ENCODE results near the gene KSR1. TPM values are rescaled to one million over a fixed set of nuclear protein-coding genes. Genes with fewer than 3 reads are reported as not detected.
"Not testable (repeated sequence)": the region's sequence is repeated elsewhere in the genome, so short reads cannot be mapped to it uniquely, and the experiment has no call there.

Gene KSR1
- total and polyA plus RNA-seq, 3 donors from 2014 or later = 44.8 to 80.7 (median 63.7) TPM

- no peaks in the 10 kb centered on the region for H3K4me1 ChIP-seq
- no peak overlapping the region for H3K27ac ChIP-seq
- no peaks in the 10 kb centered on the region for H3K27me3 ChIP-seq
- 27 to 42% methylated on average over 26 to 34 of the region's 34 CpGs for WGBS, 2 donors
- H3K4me3 ChIP-seq = peak overlapping the region in 1 of 2 donors; percentile 10
- TF ChIP-seq POLR2A (IDR thresholded peaks at IDR 0.05) (no peak), CTCF (IDR thresholded peaks at IDR 0.05) (peak; percentile 85 to 95 (median 91))
- H3K9me3 ChIP-seq = no peaks in the 10 kb centered on the region
- DNase-seq = peak; percentile 84
- H3K36me3 ChIP-seq (ENCODE audit: low read depth, missing control alignments) = no peaks in the 10 kb centered on the region
- intact Hi-C loops (cut with DNase I; ENCODE audit: low total_unique reads) = loop anchor here (5.0 kb wide), 1 partner anchor 102 kb away; no protein-coding TSS in a partner anchor
These were observed 198.6 kb downstream of the KSR1 start for GRCh38 chr17:27654654-27655524.

- peak overlapping the region in 1 of 2 donors; percentile 10 for H3K4me3 ChIP-seq
- not testable (repeated sequence) for H3K9me3 ChIP-seq; DNase-seq; H3K36me3 ChIP-seq (ENCODE audit: low read depth, missing control alignments); H3K27me3 ChIP-seq; H3K27ac ChIP-seq; H3K4me1 ChIP-seq
- 64 to 73% methylated on average over 3 to 16 of the region's 16 CpGs for WGBS, 2 donors
- intact Hi-C loops (cut with DNase I; ENCODE audit: low total_unique reads) = loop anchor here (5.0 kb wide), 1 partner anchor 102 kb away; no protein-coding TSS in a partner anchor
These were observed 199.4 kb downstream of the KSR1 start for GRCh38 chr17:27655525-27656111.

GRCh38 chr17:27656620-27657019 lies 200.4 kb downstream of the KSR1 start:
- not testable (repeated sequence) for H3K36me3 ChIP-seq (ENCODE audit: low read depth, missing control alignments); H3K4me1 ChIP-seq; H3K27ac ChIP-seq; H3K4me3 ChIP-seq; H3K27me3 ChIP-seq; DNase-seq; H3K9me3 ChIP-seq
- WGBS, 2 donors = 86% methylated on average over 8 of the region's 8 CpGs
- intact Hi-C loops (cut with DNase I; ENCODE audit: low total_unique reads) = loop anchor here (5.0 kb wide), 1 partner anchor 101 kb away; no protein-coding TSS in a partner anchor

GRCh38 chr17:27657620-27658019 lies 201.4 kb downstream of the KSR1 start:
- no peaks in the 10 kb centered on the region for H3K9me3 ChIP-seq
- no peak for DNase-seq
- H3K27me3 ChIP-seq = no peaks in the 10 kb centered on the region
- H3K27ac ChIP-seq = no peak overlapping the region
- no peaks in the 10 kb centered on the region for H3K4me1 ChIP-seq
- no peak for TF ChIP-seq POLR2A (IDR thresholded peaks at IDR 0.05)
- TF ChIP-seq CTCF (IDR thresholded peaks at IDR 0.05) = no peak
- no peaks in the 10 kb centered on the region for H3K36me3 ChIP-seq (ENCODE audit: low read depth, missing control alignments)
- H3K4me3 ChIP-seq = no peak overlapping the region
- WGBS, 2 donors = 49 to 80% methylated on average over 5 of the region's 5 CpGs
- intact Hi-C loops (cut with DNase I; ENCODE audit: low total_unique reads) = loop anchor here (5.0 kb wide), 1 partner anchor 100 kb away; no protein-coding TSS in a partner anchor

- no peak for DNase-seq
- H3K4me1 ChIP-seq = no peaks in the 10 kb centered on the region
- WGBS, 2 donors = 84 to 94% methylated on average over 6 of the region's 6 CpGs
- no peak overlapping the region for H3K27ac ChIP-seq
- no peaks in the 10 kb centered on the region for H3K27me3 ChIP-seq
- intact Hi-C loops (cut with DNase I; ENCODE audit: low total_unique reads) = loop anchor here (5.0 kb wide), 1 partner anchor 98 kb away; no protein-coding TSS in a partner anchor
- no peaks in the 10 kb centered on the region for H3K9me3 ChIP-seq
- no peaks in the 10 kb centered on the region for H3K36me3 ChIP-seq (ENCODE audit: low read depth, missing control alignments)
- no peak overlapping the region for H3K4me3 ChIP-seq
- no peak for TF ChIP-seq POLR2A (IDR thresholded peaks at IDR 0.05)
- no peak for TF ChIP-seq CTCF (IDR thresholded peaks at IDR 0.05)
These were observed 203.4 kb downstream of the KSR1 start for GRCh38 chr17:27659683-27660082.

Data from testis (tissue), 3 donors.